Neutrophil (primary cell): ENCODE data around the gene MGMT.
A peak's percentile ranks its signal among the peaks of the same experiment; 100 is the strongest.

ENCODE experiments used
- H3K27ac ChIP-seq: fragments of 200-600 bp; sonication (generic); 2 replicates; pipeline ENCODE4 v1.5.1; 2016; ENCODE audit warnings: mild to moderate bottlenecking, moderate library complexity
- H3K27me3 ChIP-seq: fragments of 200-600 bp; sonication (generic); 2 replicates; pipeline ENCODE4 v1.6.0; 2016; ENCODE audit warnings: mild to moderate bottlenecking
- H3K36me3 ChIP-seq: fragments of 200-600 bp; sonication (generic); 2 replicates; pipeline ENCODE4 v1.5.1; 2017
- H3K4me1 ChIP-seq, 2 experiments: fragments of 200-600 bp in 1 of 2; sonication (generic) in 1 of 2; 1 replicate in 1 of 2; 2 replicates in 1 of 2; pipeline versions ENCODE4 v1.5.1 to v1.6.1; 2013 to 2016; ENCODE audit warnings: low read depth in 1 of 2, low read length in 1 of 2, mild to moderate bottlenecking in 1 of 2, moderate library complexity in 1 of 2; ENCODE audit not compliant: control insufficient read depth in 1 of 2, insufficient read depth in 1 of 2
- H3K4me3 ChIP-seq, 2 experiments: fragments of 200-600 bp in 1 of 2; sonication (generic) in 1 of 2; 1 replicate in 1 of 2; 2 replicates in 1 of 2; pipeline ENCODE4 v1.5.1; 2013 to 2016; ENCODE audit warnings: low read depth in 1 of 2, low read length in 1 of 2, mild to moderate bottlenecking in 1 of 2, moderate library complexity in 1 of 2
- H3K9me3 ChIP-seq: fragments of 200-600 bp; sonication (generic); 2 replicates; pipeline ENCODE4 v1.5.1; 2016
- TF ChIP-seq, protein P1 (sequence below): fragments of 200-600 bp; sonication (generic); IDR thresholded peaks from 2 replicates; pipeline ENCODE4 v1.5.1; 2016; ENCODE audit warnings: antibody characterized with exemption

Gene MGMT

DNA sequence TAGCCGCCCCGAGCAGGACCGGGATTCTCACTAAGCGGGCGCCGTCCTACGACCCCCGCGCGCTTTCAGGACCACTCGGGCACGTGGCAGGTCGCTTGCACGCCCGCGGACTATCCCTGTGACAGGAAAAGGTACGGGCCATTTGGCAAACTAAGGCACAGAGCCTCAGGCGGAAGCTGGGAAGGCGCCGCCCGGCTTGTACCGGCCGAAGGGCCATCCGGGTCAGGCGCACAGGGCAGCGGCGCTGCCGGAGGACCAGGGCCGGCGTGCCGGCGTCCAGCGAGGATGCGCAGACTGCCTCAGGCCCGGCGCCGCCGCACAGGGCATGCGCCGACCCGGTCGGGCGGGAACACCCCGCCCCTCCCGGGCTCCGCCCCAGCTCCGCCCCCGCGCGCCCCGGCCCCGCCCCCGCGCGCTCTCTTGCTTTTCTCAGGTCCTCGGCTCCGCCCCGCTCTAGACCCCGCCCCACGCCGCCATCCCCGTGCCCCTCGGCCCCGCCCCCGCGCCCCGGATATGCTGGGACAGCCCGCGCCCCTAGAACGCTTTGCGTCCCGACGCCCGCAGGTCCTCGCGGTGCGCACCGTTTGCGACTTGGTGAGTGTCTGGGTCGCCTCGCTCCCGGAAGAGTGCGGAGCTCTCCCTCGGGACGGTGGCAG, at the start of gene MGMT:
Gene MGMT (plus strand): TSS at position 539 of the 656 bp plus-strand sequence.
- Histone ChIP-seq H3K4me3 (peak within 1 kb of the TSS; percentile 66 to 73), H3K27ac (no peak within 1 kb of the TSS), H3K27me3 (peaks cover 16% of the 10 kb centered on the region), H3K9me3 (no peaks in the 10 kb centered on the region), H3K4me1 (peaks cover 10 to 12% of the 10 kb centered on the region in 2 experiments), H3K36me3 (no peaks in the 10 kb centered on the region)
- TF ChIP-seq, protein P1, sequence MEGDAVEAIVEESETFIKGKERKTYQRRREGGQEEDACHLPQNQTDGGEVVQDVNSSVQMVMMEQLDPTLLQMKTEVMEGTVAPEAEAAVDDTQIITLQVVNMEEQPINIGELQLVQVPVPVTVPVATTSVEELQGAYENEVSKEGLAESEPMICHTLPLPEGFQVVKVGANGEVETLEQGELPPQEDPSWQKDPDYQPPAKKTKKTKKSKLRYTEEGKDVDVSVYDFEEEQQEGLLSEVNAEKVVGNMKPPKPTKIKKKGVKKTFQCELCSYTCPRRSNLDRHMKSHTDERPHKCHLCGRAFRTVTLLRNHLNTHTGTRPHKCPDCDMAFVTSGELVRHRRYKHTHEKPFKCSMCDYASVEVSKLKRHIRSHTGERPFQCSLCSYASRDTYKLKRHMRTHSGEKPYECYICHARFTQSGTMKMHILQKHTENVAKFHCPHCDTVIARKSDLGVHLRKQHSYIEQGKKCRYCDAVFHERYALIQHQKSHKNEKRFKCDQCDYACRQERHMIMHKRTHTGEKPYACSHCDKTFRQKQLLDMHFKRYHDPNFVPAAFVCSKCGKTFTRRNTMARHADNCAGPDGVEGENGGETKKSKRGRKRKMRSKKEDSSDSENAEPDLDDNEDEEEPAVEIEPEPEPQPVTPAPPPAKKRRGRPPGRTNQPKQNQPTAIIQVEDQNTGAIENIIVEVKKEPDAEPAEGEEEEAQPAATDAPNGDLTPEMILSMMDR: no peak

DNA sequence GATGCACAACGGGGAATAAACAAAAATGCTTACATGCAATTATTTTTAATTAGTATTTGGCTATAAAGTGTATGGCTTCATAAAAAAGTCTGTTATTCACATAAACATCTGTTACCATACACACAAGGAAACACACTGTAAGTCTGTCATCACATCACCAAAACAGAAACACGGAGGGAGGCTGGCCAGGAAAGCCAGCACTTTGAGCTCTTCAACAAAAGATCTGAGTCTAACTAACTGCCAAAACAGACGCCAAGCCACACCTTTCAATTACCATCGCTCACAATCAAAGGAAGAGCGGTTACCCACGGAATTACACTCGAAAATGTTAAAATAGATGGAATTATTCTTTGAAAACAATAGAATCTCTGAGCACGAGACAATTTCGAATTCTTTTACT, 49.2 kb upstream of the MGMT start:
- TF ChIP-seq, protein P1: no peak
- Histone ChIP-seq H3K4me3 (no peak overlapping the region), H3K27ac (no peak overlapping the region), H3K27me3 (peaks cover 5% of the 10 kb centered on the region), H3K9me3 (no peaks in the 10 kb centered on the region), H3K36me3 (no peaks in the 10 kb centered on the region), H3K4me1 (no peaks in the 10 kb centered on the region)

DNA sequence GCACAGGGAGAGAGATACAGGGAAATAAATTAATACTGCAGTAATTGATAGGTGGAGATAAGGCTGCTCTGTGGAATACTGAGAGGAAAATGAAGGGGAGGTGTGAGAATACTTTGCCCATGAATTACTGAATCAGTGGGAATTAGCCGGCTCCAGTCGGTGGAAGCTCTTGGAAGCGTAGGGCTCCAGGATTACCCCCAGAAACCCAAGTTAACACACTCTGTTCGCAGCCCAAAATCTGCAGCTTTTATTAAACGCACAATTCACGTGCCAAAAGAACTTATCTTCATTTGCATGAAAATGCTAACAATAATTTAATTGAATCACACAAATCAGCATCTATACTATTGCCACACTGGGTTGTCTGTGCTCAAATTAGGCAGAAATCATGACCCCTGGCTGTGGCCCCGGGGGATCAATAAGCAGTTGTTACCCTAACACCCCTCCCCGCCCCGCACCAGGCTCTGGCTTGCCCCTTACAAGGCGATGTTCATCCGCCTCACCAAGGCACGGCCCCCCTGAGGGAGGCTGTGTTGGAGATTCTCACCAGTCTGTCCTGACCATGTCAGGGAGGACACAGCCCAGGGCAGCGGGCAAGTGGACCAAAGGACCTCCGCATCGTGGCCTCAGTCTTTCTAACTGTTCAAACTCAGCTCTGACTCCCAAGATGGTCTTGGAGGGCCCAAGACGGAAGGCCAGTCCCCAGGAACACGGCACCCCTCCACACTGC, 48.4 kb upstream of the MGMT start:
- no peaks in the 10 kb centered on the region for H3K36me3 ChIP-seq
- H3K4me1 ChIP-seq: no peaks in the 10 kb centered on the region
- TF ChIP-seq, protein P1: no peak
- H3K9me3 ChIP-seq: no peaks in the 10 kb centered on the region
- no peak overlapping the region for H3K27ac ChIP-seq
- H3K27me3 ChIP-seq: peaks cover 5% of the 10 kb centered on the region
- no peak overlapping the region for H3K4me3 ChIP-seq

DNA sequence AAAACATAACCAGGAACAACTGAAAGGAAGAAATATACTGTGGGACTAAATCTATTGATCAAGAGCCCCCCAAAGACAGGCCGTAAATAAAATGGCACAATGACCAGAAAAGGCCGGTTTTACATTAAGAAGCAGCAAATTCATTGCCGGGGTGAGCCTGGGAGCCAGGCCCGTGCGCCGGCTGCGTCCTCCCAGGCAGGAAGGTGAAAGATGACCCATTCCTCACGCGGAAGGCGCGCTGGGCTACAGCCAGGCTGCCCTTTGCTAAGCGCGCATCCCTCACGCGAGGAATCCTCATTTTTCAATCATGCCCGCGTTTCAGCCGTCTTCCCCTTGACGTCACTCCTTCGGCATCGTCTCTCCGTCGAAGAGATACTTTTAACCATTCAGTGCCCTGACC, 47.6 kb upstream of the MGMT start:
- Histone ChIP-seq H3K36me3 (no peaks in the 10 kb centered on the region), H3K4me3 (no peak overlapping the region), H3K27ac (no peak overlapping the region), H3K4me1 (no peaks in the 10 kb centered on the region), H3K27me3 (peaks cover 5% of the 10 kb centered on the region), H3K9me3 (no peaks in the 10 kb centered on the region)
- TF ChIP-seq, protein P1: no peak

DNA sequence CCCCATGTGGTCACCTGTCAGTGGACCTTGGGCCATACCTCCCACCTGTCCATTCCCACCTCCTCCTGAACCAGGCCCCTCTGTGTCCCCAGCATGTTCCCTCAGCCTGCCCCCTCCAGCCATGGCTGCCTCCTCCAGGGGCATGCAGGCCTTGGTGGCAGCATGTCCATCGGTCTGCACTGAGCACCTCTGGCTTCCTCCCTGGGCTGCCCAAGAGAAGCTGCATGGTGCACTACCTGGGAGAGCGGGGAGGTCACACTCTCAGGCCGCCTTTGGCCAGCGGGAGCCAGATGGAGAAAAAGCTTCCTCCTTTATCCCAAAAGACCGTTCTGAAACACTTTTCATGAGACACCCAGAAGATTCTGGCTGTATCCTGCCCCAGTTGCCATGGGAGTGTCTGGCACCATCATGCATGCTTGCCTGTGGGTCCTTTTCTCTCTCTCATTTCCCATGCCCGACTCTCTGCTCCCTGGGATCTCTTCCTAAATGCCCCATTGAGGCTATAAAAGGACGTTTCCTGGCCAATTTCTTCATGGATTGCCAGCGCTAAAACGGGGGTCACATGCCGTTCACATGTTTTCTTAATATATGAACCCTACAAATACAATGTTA, 45.5 kb upstream of the MGMT start:
- no peaks in the 10 kb centered on the region for H3K36me3 ChIP-seq
- TF ChIP-seq, protein P1: no peak
- H3K4me3 ChIP-seq: no peak overlapping the region
- H3K27ac ChIP-seq: no peak overlapping the region
- no peaks in the 10 kb centered on the region for H3K27me3 ChIP-seq
- H3K4me1 ChIP-seq: no peaks in the 10 kb centered on the region
- no peaks in the 10 kb centered on the region for H3K9me3 ChIP-seq
